ENCODE measurements around the gene FCHSD2. TPM values are rescaled to one million over a fixed set of nuclear protein-coding genes. Genes with fewer than 3 reads are reported as not detected.

The FCHSD2 gene
- total and polyA plus RNA-seq, 2 of the 8 experiments (the other 6 are each of a cell fraction or from before 2014, with no cell fraction given): 4.1 to 7.8 TPM

DNA sequence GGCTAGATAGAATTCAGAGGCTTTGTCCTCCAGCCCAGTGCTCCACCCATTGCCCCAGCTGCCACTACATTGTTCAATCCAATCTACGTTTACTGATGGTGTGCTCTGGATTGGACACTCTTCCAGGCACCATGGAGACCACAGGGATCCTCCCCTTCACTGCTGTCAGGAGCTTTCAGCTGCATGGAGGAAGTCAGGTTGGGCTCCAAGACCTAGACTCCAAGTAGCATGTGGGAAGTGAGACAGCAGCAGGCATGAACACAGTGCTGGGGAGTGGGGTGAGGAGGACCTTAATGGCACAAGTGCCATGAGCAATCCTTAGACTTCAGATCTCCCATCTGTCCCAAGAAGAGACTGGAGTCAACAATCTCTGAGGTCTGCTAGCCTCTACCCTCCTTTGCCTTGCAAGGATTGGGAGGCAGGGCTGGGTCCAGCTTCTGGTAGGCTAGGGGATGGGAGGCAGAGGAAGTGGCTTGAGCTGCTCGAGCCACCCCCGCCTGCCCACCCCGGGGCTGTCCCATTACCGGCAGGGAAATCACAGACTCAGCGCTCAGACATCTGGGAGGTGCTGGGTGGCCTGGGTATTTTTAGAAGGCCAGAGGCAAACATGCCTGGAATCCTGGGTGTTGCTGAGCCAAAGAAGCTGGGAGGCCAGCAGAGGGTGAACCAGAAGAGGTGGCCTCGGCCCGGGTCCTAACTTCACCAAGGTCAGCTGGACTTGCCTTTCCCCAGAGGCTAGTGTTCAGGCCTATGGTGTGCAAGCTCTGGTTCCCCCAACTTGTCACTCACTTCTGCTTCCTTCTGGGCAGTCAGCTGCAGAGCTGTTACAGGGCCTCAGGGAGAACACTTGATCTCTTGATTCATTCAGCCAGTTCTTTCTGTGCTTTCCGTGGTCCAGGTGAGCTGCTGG is 15.2 kb upstream of the FCHSD2 start (continued):
- TF ChIP-seq, protein P1, sequence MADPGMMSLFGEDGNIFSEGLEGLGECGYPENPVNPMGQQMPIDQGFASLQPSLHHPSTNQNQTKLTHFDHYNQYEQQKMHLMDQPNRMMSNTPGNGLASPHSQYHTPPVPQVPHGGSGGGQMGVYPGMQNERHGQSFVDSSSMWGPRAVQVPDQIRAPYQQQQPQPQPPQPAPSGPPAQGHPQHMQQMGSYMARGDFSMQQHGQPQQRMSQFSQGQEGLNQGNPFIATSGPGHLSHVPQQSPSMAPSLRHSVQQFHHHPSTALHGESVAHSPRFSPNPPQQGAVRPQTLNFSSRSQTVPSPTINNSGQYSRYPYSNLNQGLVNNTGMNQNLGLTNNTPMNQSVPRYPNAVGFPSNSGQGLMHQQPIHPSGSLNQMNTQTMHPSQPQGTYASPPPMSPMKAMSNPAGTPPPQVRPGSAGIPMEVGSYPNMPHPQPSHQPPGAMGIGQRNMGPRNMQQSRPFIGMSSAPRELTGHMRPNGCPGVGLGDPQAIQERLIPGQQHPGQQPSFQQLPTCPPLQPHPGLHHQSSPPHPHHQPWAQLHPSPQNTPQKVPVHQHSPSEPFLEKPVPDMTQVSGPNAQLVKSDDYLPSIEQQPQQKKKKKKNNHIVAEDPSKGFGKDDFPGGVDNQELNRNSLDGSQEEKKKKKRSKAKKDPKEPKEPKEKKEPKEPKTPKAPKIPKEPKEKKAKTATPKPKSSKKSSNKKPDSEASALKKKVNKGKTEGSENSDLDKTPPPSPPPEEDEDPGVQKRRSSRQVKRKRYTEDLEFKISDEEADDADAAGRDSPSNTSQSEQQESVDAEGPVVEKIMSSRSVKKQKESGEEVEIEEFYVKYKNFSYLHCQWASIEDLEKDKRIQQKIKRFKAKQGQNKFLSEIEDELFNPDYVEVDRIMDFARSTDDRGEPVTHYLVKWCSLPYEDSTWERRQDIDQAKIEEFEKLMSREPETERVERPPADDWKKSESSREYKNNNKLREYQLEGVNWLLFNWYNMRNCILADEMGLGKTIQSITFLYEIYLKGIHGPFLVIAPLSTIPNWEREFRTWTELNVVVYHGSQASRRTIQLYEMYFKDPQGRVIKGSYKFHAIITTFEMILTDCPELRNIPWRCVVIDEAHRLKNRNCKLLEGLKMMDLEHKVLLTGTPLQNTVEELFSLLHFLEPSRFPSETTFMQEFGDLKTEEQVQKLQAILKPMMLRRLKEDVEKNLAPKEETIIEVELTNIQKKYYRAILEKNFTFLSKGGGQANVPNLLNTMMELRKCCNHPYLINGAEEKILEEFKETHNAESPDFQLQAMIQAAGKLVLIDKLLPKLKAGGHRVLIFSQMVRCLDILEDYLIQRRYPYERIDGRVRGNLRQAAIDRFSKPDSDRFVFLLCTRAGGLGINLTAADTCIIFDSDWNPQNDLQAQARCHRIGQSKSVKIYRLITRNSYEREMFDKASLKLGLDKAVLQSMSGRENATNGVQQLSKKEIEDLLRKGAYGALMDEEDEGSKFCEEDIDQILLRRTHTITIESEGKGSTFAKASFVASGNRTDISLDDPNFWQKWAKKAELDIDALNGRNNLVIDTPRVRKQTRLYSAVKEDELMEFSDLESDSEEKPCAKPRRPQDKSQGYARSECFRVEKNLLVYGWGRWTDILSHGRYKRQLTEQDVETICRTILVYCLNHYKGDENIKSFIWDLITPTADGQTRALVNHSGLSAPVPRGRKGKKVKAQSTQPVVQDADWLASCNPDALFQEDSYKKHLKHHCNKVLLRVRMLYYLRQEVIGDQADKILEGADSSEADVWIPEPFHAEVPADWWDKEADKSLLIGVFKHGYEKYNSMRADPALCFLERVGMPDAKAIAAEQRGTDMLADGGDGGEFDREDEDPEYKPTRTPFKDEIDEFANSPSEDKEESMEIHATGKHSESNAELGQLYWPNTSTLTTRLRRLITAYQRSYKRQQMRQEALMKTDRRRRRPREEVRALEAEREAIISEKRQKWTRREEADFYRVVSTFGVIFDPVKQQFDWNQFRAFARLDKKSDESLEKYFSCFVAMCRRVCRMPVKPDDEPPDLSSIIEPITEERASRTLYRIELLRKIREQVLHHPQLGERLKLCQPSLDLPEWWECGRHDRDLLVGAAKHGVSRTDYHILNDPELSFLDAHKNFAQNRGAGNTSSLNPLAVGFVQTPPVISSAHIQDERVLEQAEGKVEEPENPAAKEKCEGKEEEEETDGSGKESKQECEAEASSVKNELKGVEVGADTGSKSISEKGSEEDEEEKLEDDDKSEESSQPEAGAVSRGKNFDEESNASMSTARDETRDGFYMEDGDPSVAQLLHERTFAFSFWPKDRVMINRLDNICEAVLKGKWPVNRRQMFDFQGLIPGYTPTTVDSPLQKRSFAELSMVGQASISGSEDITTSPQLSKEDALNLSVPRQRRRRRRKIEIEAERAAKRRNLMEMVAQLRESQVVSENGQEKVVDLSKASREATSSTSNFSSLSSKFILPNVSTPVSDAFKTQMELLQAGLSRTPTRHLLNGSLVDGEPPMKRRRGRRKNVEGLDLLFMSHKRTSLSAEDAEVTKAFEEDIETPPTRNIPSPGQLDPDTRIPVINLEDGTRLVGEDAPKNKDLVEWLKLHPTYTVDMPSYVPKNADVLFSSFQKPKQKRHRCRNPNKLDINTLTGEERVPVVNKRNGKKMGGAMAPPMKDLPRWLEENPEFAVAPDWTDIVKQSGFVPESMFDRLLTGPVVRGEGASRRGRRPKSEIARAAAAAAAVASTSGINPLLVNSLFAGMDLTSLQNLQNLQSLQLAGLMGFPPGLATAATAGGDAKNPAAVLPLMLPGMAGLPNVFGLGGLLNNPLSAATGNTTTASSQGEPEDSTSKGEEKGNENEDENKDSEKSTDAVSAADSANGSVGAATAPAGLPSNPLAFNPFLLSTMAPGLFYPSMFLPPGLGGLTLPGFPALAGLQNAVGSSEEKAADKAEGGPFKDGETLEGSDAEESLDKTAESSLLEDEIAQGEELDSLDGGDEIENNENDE (IDR thresholded peaks at IDR 0.05; ENCODE audit: insufficient replicate concordance, low read length): no peak
- no peak for TF ChIP-seq SP4 (IDR thresholded peaks at IDR 0.05; ENCODE audit: low read length)
- no peak for TF ChIP-seq POLR2AphosphoS5 (IDR thresholded peaks at IDR 0.05; ENCODE audit: low read depth, low read length)
- TF ChIP-seq TCF12 (IDR thresholded peaks at IDR 0.05; ENCODE audit: low read depth, low read length): no peak
- TF ChIP-seq YY1 (IDR thresholded peaks at IDR 0.05; ENCODE audit: low read depth, low read length): no peak
- TF ChIP-seq SUZ12 (IDR thresholded peaks at IDR 0.05; ENCODE audit: low read length): no peak
- no peak for TF ChIP-seq GTF2F1 (IDR thresholded peaks at IDR 0.05; ENCODE audit: borderline replicate concordance, low read depth, low read length)
- no peak for TF ChIP-seq NANOG (IDR thresholded peaks at IDR 0.05; ENCODE audit: insufficient read depth, low read depth, low read length, poor library complexity, severe bottlenecking)
